IMR-90 (cell line): ENCODE data around the gene KRTAP21-1. TPM values are rescaled to one million over a fixed set of nuclear protein-coding genes. Genes with fewer than 3 reads are reported as not detected.

Experiments used
- ATAC-seq: fragments of 200-7000 bp; cut with Tn5 transposase; 2 replicates; pipeline ENCODE4 v1.9.1; 2020; ENCODE audit warnings: low read depth, mild to moderate bottlenecking, moderate library complexity
- BruUV-seq: library from RNA; stranded (reverse); fragments of 400-500 nt; replicated peaks from 2 replicates; lab custom pipeline; 2021; lab: Mats Ljungman, UMichigan
- CTCF ChIA-PET: fragments of 300-600 bp; formaldehyde crosslinking; extraction: SDS; loops from one replicate; lab custom pipeline; 2021; ENCODE audit warnings: antibody characterized with exemption; lab: Yijun Ruan, JAX
- POLR2A ChIA-PET: fragments of 300-600 bp; sonication (Branson Sonifier 250); formaldehyde crosslinking; loops from one replicate; lab custom pipeline; 2022; ENCODE audit warnings: antibody characterized with exemption; ENCODE audit not compliant: unreplicated experiment; lab: Charles Lee
- DNase-seq: peaks from one replicate; pipeline ENCODE4 v3.0.0; 2013
- H2AFZ ChIP-seq: replicated peaks from 2 replicates; pipeline ENCODE3; 2013; ENCODE audit warnings: low read length, mild to moderate bottlenecking; ENCODE audit not compliant: poor library complexity
- H2AK5ac ChIP-seq: 2 replicates; pipeline ENCODE4 v1.6.1; 2013; ENCODE audit warnings: low read depth, low read length, inconsistent platforms
- H2AK9ac ChIP-seq: replicated peaks from 2 replicates; pipeline ENCODE3; 2013; ENCODE audit warnings: mild to moderate bottlenecking, low read depth, low read length, moderate library complexity; ENCODE audit not compliant: poor library complexity
- H2BK120ac ChIP-seq: 2 replicates; pipeline ENCODE4 v1.6.1; 2013; ENCODE audit warnings: low read depth, low read length, inconsistent platforms
- H2BK15ac ChIP-seq: 3 replicates; pipeline ENCODE4 v1.6.1; 2013; ENCODE audit warnings: low read depth, low read length, inconsistent platforms
- H2BK20ac ChIP-seq: 2 replicates; pipeline ENCODE4 v1.6.1; 2013; ENCODE audit warnings: low read depth, mild to moderate bottlenecking, inconsistent platforms, low read length, moderate library complexity
- H2BK5ac ChIP-seq: 2 replicates; pipeline ENCODE4 v1.6.1; 2013; ENCODE audit warnings: mild to moderate bottlenecking, low read depth, low read length, inconsistent platforms; ENCODE audit not compliant: poor library complexity, severe bottlenecking
- H3K14ac ChIP-seq: replicated peaks from 2 replicates; pipeline ENCODE4 v1.6.1; 2013; ENCODE audit warnings: low read depth, low read length, inconsistent platforms
- H3K18ac ChIP-seq: 2 replicates; pipeline ENCODE4 v1.6.1; 2013; ENCODE audit warnings: low read depth, low read length, control low read depth
- H3K23ac ChIP-seq: 2 replicates; pipeline ENCODE4 v1.6.1; 2013; ENCODE audit warnings: low read depth, low read length, inconsistent platforms
- H3K27ac ChIP-seq: 2 replicates; pipeline ENCODE4 v1.5.1; 2013; ENCODE audit warnings: mild to moderate bottlenecking, control low read depth, low read length; ENCODE audit not compliant: insufficient read depth
- H3K27me3 ChIP-seq: 2 replicates; pipeline ENCODE4 v1.6.1; 2013; ENCODE audit warnings: low read length; ENCODE audit not compliant: control insufficient read depth, insufficient read depth
- H3K36me3 ChIP-seq: 2 replicates; pipeline ENCODE4 v1.6.1; 2013; ENCODE audit warnings: low read length, mixed read lengths; ENCODE audit not compliant: control insufficient read depth, insufficient read depth
- H3K4ac ChIP-seq: 2 replicates; pipeline ENCODE4 v1.6.1; 2013; ENCODE audit warnings: low read depth, low read length, inconsistent platforms
- H3K4me1 ChIP-seq: 2 replicates; pipeline ENCODE4 v1.6.1; 2013; ENCODE audit warnings: low read length, mixed read lengths; ENCODE audit not compliant: control insufficient read depth, insufficient read depth
- H3K4me2 ChIP-seq: 2 replicates; pipeline ENCODE4 v1.6.1; 2013; ENCODE audit warnings: low read depth, mild to moderate bottlenecking, control low read depth, low read length, moderate library complexity
- H3K4me3 ChIP-seq: 2 replicates; pipeline ENCODE4 v1.5.1; 2013; ENCODE audit warnings: low read depth, mild to moderate bottlenecking, control low read depth, low read length, moderate library complexity; ENCODE audit not compliant: insufficient read depth
- H3K56ac ChIP-seq: 2 replicates; pipeline ENCODE4 v1.6.1; 2013; ENCODE audit warnings: low read length, inconsistent platforms; ENCODE audit not compliant: insufficient read depth; ENCODE audit errors: extremely low read depth
- H3K79me1 ChIP-seq, 2 experiments: 2 replicates each; pipeline ENCODE4 v1.6.1; 2013; ENCODE audit warnings: low read length in 2 of 2, inconsistent platforms in 1 of 2, low read depth in 1 of 2
- H3K9ac ChIP-seq: 2 replicates; pipeline ENCODE4 v1.6.1; 2013; ENCODE audit warnings: low read depth, low read length, control low read depth
- H3K9me1 ChIP-seq: 2 replicates; pipeline ENCODE4 v1.6.1; 2013; ENCODE audit warnings: low read length, inconsistent platforms; ENCODE audit not compliant: insufficient read depth
- H3K9me3 ChIP-seq: 2 replicates; pipeline ENCODE4 v1.6.1; 2013; ENCODE audit warnings: low read length; ENCODE audit not compliant: control insufficient read depth, insufficient read depth
- H4K20me1 ChIP-seq: 2 replicates; pipeline ENCODE4 v1.6.1; 2013; ENCODE audit warnings: low read length, inconsistent platforms; ENCODE audit not compliant: insufficient read depth
- H4K5ac ChIP-seq: 2 replicates; pipeline ENCODE4 v1.6.1; 2013; ENCODE audit warnings: mild to moderate bottlenecking, low read depth, low read length, control low read depth
- H4K8ac ChIP-seq, 2 experiments: 2 replicates each; pipeline ENCODE4 v1.6.1; 2013; ENCODE audit warnings: low read depth in 2 of 2, low read length in 2 of 2, control low read depth in 1 of 2, inconsistent platforms in 1 of 2
- H4K91ac ChIP-seq: 2 replicates; pipeline ENCODE4 v1.6.1; 2013; ENCODE audit warnings: low read depth, low read length, inconsistent platforms; ENCODE audit not compliant: insufficient read depth
- CEBPB ChIP-seq: IDR thresholded peaks from 2 replicates; pipeline ENCODE4 v1.6.1; 2012; ENCODE audit warnings: low read depth, low read length, improper control_type of control experiment
- CHD1 ChIP-seq: IDR thresholded peaks from 2 replicates; pipeline ENCODE4 v1.6.1; 2012; ENCODE audit warnings: low read depth, low read length, improper control_type of control experiment
- MAFK ChIP-seq: IDR thresholded peaks from 2 replicates; pipeline ENCODE4 v1.6.1; 2012; ENCODE audit warnings: low read depth, low read length, improper control_type of control experiment
- MAZ ChIP-seq: IDR thresholded peaks from 2 replicates; pipeline ENCODE4 v1.6.1; 2012; ENCODE audit warnings: low read depth, mild to moderate bottlenecking, low read length, improper control_type of control experiment, moderate library complexity, borderline replicate concordance
- MXI1 ChIP-seq: IDR thresholded peaks from 2 replicates; pipeline ENCODE4 v1.6.1; 2012; ENCODE audit warnings: low read depth, mild to moderate bottlenecking, low read length, moderate library complexity, borderline replicate concordance
- NFE2L2 ChIP-seq: fragments of 150-350 bp; IDR thresholded peaks from 2 replicates; pipeline ENCODE4 v1.6.1; 2016; ENCODE audit warnings: low read depth, mild to moderate bottlenecking, low read length
- RAD21 ChIP-seq: IDR thresholded peaks from 2 replicates; pipeline ENCODE4 v1.6.1; 2012; ENCODE audit warnings: low read length, improper control_type of control experiment
- RCOR1 ChIP-seq: IDR thresholded peaks from 2 replicates; pipeline ENCODE4 v1.6.1; 2012; ENCODE audit warnings: mild to moderate bottlenecking, low read length, improper control_type of control experiment; ENCODE audit not compliant: insufficient replicate concordance
- RFX5 ChIP-seq: IDR thresholded peaks from 2 replicates; pipeline ENCODE4 v1.8.0; 2012; ENCODE audit warnings: low read depth, mild to moderate bottlenecking, low read length, moderate library complexity
- SMC3 ChIP-seq: fragments of 150-350 bp; IDR thresholded peaks from 2 replicates; pipeline ENCODE4 v1.6.1; 2016; ENCODE audit warnings: low read depth, mild to moderate bottlenecking, antibody characterized with exemption, low read length, moderate library complexity
- WGBS, 2 experiments: methylation state at CpG; one replicate each; pipeline versions ENCODE4 v1.1.5 to v1.1.7; 2013; ENCODE audit warnings: missing lambda C conversion rate in 2 of 2; ENCODE audit not compliant: insufficient read length in 1 of 2; ENCODE audit errors: extremely low coverage in 2 of 2; 5-methylcytosine and 5-hydroxymethylcytosine counted together
- dilution Hi-C: fragments of 300-500 bp; cut with HindIII; formaldehyde crosslinking; loops from one replicate; pipeline ENCODE4 v1.14.3; 2018; ENCODE audit warnings: low sequenced_read_pairs; ENCODE audit not compliant: unreplicated experiment
- in situ Hi-C: fragments of 300-500 bp; cut with MboI; formaldehyde crosslinking; loops from 3 replicates; pipeline ENCODE4 v1.14.3; 2019; ENCODE audit warnings: low sequenced_read_pairs, inconsistent platforms, mixed read lengths
- intact Hi-C: fragments of 100-400 bp; cut with micrococcal nuclease; formaldehyde crosslinking; loops from 2 replicates; pipeline ENCODE4 v1.10.0; 2022
- polyA plus RNA-seq, 3 experiments: library from polyadenylated mRNA; depleted of rRNA; stranded (reverse); fragments of >200 nt; gene quantifications; 2 replicates each; pipeline ENCODE4 v1.2.3, GENCODE V29; 2012; ENCODE audit warnings: low replicate concordance in 1 of 3
- total RNA-seq: library from RNA; depleted of rRNA; stranded (reverse); fragments of >200 nt; gene quantifications from 2 replicates; pipeline ENCODE4 v1.2.3, GENCODE V29; 2012
- TF ChIP-seq, protein P1 (sequence below): fragments of 150-350 bp; IDR thresholded peaks from 2 replicates; pipeline ENCODE4 v1.6.1; 2017; ENCODE audit warnings: mild to moderate bottlenecking, antibody characterized with exemption, low read length, low read depth
- TF ChIP-seq, protein P2 (sequence below): conservative IDR thresholded peaks from 2 replicates; pipeline ENCODE4 v1.5.1; 2012; ENCODE audit warnings: mild to moderate bottlenecking, low read depth, low read length, improper control_type of control experiment

The KRTAP21-1 gene
- total and polyA plus RNA-seq, 2 of the 4 experiments (the other 2 are of a cell fraction) = not detected

GRCh38 chr21:30719401-30719800 lies 35.8 kb downstream of the KRTAP21-1 start:
- Histone ChIP-seq H4K91ac (no peak overlapping the region), H3K18ac (no peak overlapping the region), H3K4me3 (no peak overlapping the region), H3K36me3 (no peaks in the 10 kb centered on the region), H3K4me2 (no peak overlapping the region), H3K9ac (no peak overlapping the region), H3K23ac (no peak overlapping the region), H3K79me1 (no peaks in the 10 kb centered on the region), H3K27me3 (no peaks in the 10 kb centered on the region), H4K8ac (no peak overlapping the region), H3K14ac (no peak overlapping the region), H2BK20ac (no peak overlapping the region), H3K4me1 (no peaks in the 10 kb centered on the region), H4K5ac (no peak overlapping the region), H2BK15ac (no peak overlapping the region), H2AK9ac (no peak overlapping the region), H2BK5ac (no peak overlapping the region), H3K9me3 (no peaks in the 10 kb centered on the region), H4K20me1 (no peaks in the 10 kb centered on the region), H3K56ac (no peak overlapping the region), H3K27ac (no peak overlapping the region), H3K9me1 (no peaks in the 10 kb centered on the region), H2BK120ac (no peak overlapping the region), H2AFZ (no peak overlapping the region), H3K4ac (no peak overlapping the region), H2AK5ac (no peak overlapping the region)
- BruUV-seq = no TSS peak
- DNase-seq (no peak), ATAC-seq (no peak)
- dilution Hi-C loops = no loop called here
- no CpG with 5 or more reads among the region's 1 CpG for WGBS, 2 experiments
- intact Hi-C loops = no loop called here
- POLR2A ChIA-PET = no interaction called here
- in situ Hi-C loops = no loop called here
- CTCF ChIA-PET = no interaction called here
- TF ChIP-seq CEBPB (no peak), MAZ (no peak), CHD1 (no peak), RAD21 (no peak), MXI1 (no peak), MAFK (no peak), RCOR1 (no peak), NFE2L2 (no peak), RFX5 (no peak), SMC3 (no peak)
- TF ChIP-seq, protein P1, sequence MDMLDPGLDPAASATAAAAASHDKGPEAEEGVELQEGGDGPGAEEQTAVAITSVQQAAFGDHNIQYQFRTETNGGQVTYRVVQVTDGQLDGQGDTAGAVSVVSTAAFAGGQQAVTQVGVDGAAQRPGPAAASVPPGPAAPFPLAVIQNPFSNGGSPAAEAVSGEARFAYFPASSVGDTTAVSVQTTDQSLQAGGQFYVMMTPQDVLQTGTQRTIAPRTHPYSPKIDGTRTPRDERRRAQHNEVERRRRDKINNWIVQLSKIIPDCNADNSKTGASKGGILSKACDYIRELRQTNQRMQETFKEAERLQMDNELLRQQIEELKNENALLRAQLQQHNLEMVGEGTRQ = no peak
- TF ChIP-seq, protein P2, sequence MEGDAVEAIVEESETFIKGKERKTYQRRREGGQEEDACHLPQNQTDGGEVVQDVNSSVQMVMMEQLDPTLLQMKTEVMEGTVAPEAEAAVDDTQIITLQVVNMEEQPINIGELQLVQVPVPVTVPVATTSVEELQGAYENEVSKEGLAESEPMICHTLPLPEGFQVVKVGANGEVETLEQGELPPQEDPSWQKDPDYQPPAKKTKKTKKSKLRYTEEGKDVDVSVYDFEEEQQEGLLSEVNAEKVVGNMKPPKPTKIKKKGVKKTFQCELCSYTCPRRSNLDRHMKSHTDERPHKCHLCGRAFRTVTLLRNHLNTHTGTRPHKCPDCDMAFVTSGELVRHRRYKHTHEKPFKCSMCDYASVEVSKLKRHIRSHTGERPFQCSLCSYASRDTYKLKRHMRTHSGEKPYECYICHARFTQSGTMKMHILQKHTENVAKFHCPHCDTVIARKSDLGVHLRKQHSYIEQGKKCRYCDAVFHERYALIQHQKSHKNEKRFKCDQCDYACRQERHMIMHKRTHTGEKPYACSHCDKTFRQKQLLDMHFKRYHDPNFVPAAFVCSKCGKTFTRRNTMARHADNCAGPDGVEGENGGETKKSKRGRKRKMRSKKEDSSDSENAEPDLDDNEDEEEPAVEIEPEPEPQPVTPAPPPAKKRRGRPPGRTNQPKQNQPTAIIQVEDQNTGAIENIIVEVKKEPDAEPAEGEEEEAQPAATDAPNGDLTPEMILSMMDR = no peak
